SJSA1 (cell line): ENCODE results near the gene CASP10. TPM values are rescaled to one million over a fixed set of nuclear protein-coding genes. Genes with fewer than 3 reads are reported as not detected.
"Not testable (repeated sequence)": the region's sequence is repeated elsewhere in the genome, so short reads cannot be mapped to it uniquely, and the experiment has no call there.

Experiments used
- DNase-seq, 2 experiments: peaks; one replicate each; pipeline ENCODE4 v3.0.0-alpha.2; 2015 to 2020; ENCODE audit warnings: low spot score in 2 of 2, low read depth in 1 of 2
- H3K27ac ChIP-seq: fragments of 250-450 bp; sonication (Bioruptor Pico); 2 replicates; pipeline ENCODE4 v1.5.1; 2020; ENCODE audit warnings: mild to moderate bottlenecking, moderate library complexity
- H3K27me3 ChIP-seq: fragments of 250-450 bp; sonication (Bioruptor Pico); replicated peaks from 2 replicates; pipeline ENCODE4 v1.5.1; 2020; ENCODE audit warnings: mild to moderate bottlenecking, moderate library complexity
- H3K36me3 ChIP-seq: fragments of 250-450 bp; sonication (Bioruptor Pico); 2 replicates; pipeline ENCODE4 v1.5.1; 2020; ENCODE audit warnings: mild to moderate bottlenecking
- H3K4me1 ChIP-seq: fragments of 250-450 bp; sonication (Bioruptor Pico); replicated peaks from 2 replicates; pipeline ENCODE4 v1.6.1; 2021; ENCODE audit warnings: mild to moderate bottlenecking
- H3K4me3 ChIP-seq: fragments of 250-450 bp; sonication (Bioruptor Pico); 2 replicates; pipeline ENCODE4 v1.5.1; 2020; ENCODE audit warnings: mild to moderate bottlenecking
- H3K9me3 ChIP-seq: fragments of 250-450 bp; sonication (Bioruptor Pico); replicated peaks from 2 replicates; pipeline ENCODE4 v1.5.1; 2020; ENCODE audit warnings: mild to moderate bottlenecking
- total RNA-seq: library from RNA; depleted of rRNA; stranded (reverse); fragments of >200 nt; shearing (Covaris generic); gene quantifications from 2 replicates; pipeline ENCODE4 v1.2.3, GENCODE V29; 2014; rRNA removed

The CASP10 gene
- 0.56 and 1.6 TPM in 2 replicates for total RNA-seq

GRCh38 chr2:201182650-201183364, at the start of gene CASP10:
Gene CASP10 (plus strand): TSS chr2:201183141. CDS start chr2:201185778, 2,637 bp downstream.
- no peaks in the 10 kb centered on the region for H3K36me3 ChIP-seq
- peak within 1 kb of the TSS; percentile 33 for H3K4me3 ChIP-seq
- H3K4me1 ChIP-seq = peaks cover 8% of the 10 kb centered on the region
- peak within 1 kb of the TSS; percentile 27; the same call in 1 of the 2 replicates for H3K27ac ChIP-seq
- no peaks in the 10 kb centered on the region for H3K27me3 ChIP-seq
- peak in 1 of 2 experiments; percentile 42 for DNase-seq
- peaks cover 3% of the 10 kb centered on the region; the same call in 1 of the 2 replicates for H3K9me3 ChIP-seq

GRCh38 chr2:201135386-201135785, 47.6 kb upstream of the CASP10 start:
- Histone ChIP-seq H3K27me3 (no peaks in the 10 kb centered on the region), H3K4me3 (no peak overlapping the region), H3K27ac (no peak overlapping the region), H3K9me3 (no peaks in the 10 kb centered on the region), H3K4me1 (peaks cover 42% of the 10 kb centered on the region), H3K36me3 (peaks cover 71% of the 10 kb centered on the region)
- DNase-seq = no peak

GRCh38 chr2:201136889-201137321, 46.0 kb upstream of the CASP10 start:
- DNase-seq = no peak
- Histone ChIP-seq H3K4me1 (peaks cover 27% of the 10 kb centered on the region), H3K9me3 (no peaks in the 10 kb centered on the region), H3K4me3 (no peak overlapping the region), H3K27me3 (no peaks in the 10 kb centered on the region), H3K36me3 (peaks cover 81% of the 10 kb centered on the region), H3K27ac (no peak overlapping the region)

DNA sequence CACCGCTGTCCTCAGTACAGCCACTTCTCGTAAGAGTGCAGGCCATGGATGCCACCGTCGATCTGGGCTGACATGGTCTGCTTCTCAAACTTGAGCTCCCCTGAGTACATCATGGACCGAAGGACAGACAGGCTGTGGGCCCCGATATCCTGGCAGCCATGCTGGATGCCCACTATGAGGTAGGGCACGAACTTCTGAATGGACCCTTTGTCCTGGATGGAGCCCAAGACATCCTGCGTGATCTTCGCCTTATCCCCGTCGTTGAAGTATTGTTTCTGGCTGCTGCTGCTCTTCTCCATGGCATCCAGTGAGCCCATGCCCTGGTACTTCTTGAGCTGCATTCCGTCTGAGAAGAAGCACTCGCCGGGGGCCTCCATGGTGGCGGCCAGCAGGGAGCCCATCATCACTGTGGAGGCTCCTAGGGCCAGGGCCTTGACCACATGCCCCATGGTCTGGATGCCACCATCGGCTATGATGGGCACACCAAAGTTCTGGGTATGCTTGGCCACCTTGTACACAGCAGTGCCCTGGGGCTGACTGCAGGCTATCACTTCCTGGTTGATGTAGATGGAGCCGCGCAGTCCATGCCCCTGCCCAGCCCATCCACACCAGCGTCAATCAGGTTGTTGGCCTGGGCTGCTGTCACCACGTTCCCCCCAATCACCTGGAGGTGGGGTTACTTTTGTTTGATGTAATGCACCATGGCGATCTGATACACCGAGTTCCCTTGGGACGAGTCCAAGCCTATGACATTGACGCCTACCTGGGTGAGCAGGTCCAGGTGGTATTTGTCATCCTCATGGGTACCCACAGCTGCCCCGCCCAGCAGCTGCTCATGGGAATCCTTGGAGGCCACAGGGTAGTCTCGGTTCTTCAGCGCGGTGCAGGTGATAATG, 45.2 kb upstream of the CASP10 start:
- no peaks in the 10 kb centered on the region for H3K9me3 ChIP-seq
- DNase-seq = no peak
- no peak overlapping the region for H3K27ac ChIP-seq
- no peak overlapping the region for H3K4me3 ChIP-seq
- no peaks in the 10 kb centered on the region for H3K27me3 ChIP-seq
- peaks cover 21% of the 10 kb centered on the region for H3K4me1 ChIP-seq
- peaks cover 83% of the 10 kb centered on the region for H3K36me3 ChIP-seq

- no peak for DNase-seq
- Histone ChIP-seq H3K27me3 (no peaks in the 10 kb centered on the region), H3K27ac (no peak overlapping the region), H3K4me1 (peaks cover 17% of the 10 kb centered on the region), H3K36me3 (peaks cover 83% of the 10 kb centered on the region), H3K9me3 (no peaks in the 10 kb centered on the region), H3K4me3 (no peak overlapping the region)
These were observed 44.5 kb upstream of the CASP10 start for GRCh38 chr2:201138401-201138970.

- H3K4me3 ChIP-seq, H3K27ac ChIP-seq, H3K9me3 ChIP-seq, H3K27me3 ChIP-seq, DNase-seq: not testable (repeated sequence)
- Histone ChIP-seq H3K36me3 (peaks cover 85% of the 10 kb centered on the region), H3K4me1 (peaks cover 16% of the 10 kb centered on the region)
These were observed 43.8 kb upstream of the CASP10 start for GRCh38 chr2:201138986-201139781.

GRCh38 chr2:201139836-201140604, 42.9 kb upstream of the CASP10 start:
- Histone ChIP-seq H3K36me3 (peaks cover 83% of the 10 kb centered on the region), H3K4me3 (no peak overlapping the region)
- no peak for DNase-seq

GRCh38 chr2:201144101-201145051, 38.6 kb upstream of the CASP10 start:
- Histone ChIP-seq H3K27ac (no peak overlapping the region), H3K36me3 (peaks cover 58% of the 10 kb centered on the region), H3K9me3 (no peaks in the 10 kb centered on the region), H3K4me3 (no peak overlapping the region), H3K4me1 (peaks cover 13% of the 10 kb centered on the region), H3K27me3 (no peaks in the 10 kb centered on the region)
- DNase-seq = no peak

More at GRCh38 chr2:201139836-201140604, 42.9 kb upstream of the CASP10 start:
- H3K9me3 ChIP-seq = no peaks in the 10 kb centered on the region
- peaks cover 9% of the 10 kb centered on the region; the same call in 1 of the 2 replicates for H3K4me1 ChIP-seq
- no peaks in the 10 kb centered on the region for H3K27me3 ChIP-seq
- H3K27ac ChIP-seq = no peak overlapping the region

- Histone ChIP-seq H3K36me3 (peaks cover 56% of the 10 kb centered on the region), H3K9me3 (no peaks in the 10 kb centered on the region), H3K4me1 (peaks cover 44% of the 10 kb centered on the region), H3K4me3 (no peak overlapping the region), H3K27me3 (no peaks in the 10 kb centered on the region), H3K27ac (peak overlapping the region; percentile 99)
- peak in 1 of 2 experiments; percentile 25 for DNase-seq
These were observed 34.4 kb upstream of the CASP10 start for GRCh38 chr2:201148434-201148990.

GRCh38 chr2:201149064-201149820, 33.7 kb upstream of the CASP10 start:
- Histone ChIP-seq H3K27ac (peak overlapping the region; percentile 99), H3K4me1 (peaks cover 44% of the 10 kb centered on the region), H3K4me3 (no peak overlapping the region), H3K36me3 (peaks cover 51% of the 10 kb centered on the region), H3K9me3 (no peaks in the 10 kb centered on the region), H3K27me3 (no peaks in the 10 kb centered on the region)
- peak; percentile 66 to 86 for DNase-seq

DNA sequence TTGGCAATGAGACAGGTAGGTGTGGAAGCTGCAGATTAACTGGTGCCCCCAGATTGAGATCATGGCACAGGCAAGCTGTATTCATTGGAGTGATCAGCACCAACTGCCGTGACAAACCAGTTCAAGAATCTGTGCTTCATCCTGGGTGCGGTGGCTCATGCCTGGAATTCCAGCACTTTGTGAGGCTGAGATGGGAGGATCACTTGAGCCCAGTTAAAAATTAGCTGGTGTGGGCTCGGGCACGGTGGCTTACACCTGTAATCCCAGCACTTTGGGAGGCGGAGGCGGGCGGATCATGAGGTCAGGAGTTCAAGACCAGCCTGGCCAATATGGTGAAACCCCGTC, 33.1 kb upstream of the CASP10 start:
- not testable (repeated sequence) for H3K27me3 ChIP-seq, H3K4me3 ChIP-seq, H3K9me3 ChIP-seq
- Histone ChIP-seq H3K4me1 (peaks cover 44% of the 10 kb centered on the region), H3K27ac (peak overlapping the region; percentile 99), H3K36me3 (peaks cover 53% of the 10 kb centered on the region)
- peak; percentile 78 to 83 for DNase-seq
